GM19328 (cell line): ENCODE results near the gene C1QC.

ENCODE experiments used
- ATAC-seq: cut with Tn5 transposase; IDR thresholded peaks from one replicate; pipeline ENCODE4 v1.9.1; 2021; ENCODE audit warnings: mild to moderate bottlenecking, moderate library complexity; ENCODE audit not compliant: unreplicated experiment

The C1QC gene

DNA sequence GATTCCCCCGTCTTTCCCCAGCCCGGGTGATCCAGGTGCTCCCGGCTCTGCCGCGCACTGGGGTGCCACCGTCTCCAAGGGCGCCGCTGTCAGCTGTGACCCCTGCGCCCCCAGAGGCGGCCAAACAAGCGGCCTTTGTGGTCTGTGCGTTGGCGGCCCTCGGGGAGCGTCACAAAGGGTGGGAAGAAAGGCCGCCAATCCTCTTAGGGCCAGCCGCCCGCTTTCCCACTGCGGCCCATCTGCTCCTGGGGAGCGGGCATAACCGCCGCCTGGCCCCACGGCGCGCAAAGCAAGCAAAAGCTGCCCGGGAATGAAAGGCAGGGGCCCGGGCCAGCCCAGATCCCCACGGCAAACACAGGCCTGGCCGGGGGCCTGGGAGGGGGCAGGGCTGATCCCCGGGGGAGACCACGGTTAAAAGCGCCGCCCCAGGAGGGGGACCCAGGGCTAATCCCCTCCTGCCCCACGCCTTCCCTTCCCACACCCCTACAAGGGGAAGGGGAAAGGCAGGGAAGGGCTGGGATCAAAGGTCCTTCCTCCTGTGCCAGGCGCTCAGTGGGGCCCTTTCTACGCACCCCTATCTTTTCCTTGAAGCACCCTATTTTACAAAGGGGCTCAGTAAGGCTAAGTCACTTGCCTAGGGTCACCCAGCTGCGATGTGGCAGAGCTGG, 33.6 kb downstream of the C1QC start:
- no peak for ATAC-seq

DNA sequence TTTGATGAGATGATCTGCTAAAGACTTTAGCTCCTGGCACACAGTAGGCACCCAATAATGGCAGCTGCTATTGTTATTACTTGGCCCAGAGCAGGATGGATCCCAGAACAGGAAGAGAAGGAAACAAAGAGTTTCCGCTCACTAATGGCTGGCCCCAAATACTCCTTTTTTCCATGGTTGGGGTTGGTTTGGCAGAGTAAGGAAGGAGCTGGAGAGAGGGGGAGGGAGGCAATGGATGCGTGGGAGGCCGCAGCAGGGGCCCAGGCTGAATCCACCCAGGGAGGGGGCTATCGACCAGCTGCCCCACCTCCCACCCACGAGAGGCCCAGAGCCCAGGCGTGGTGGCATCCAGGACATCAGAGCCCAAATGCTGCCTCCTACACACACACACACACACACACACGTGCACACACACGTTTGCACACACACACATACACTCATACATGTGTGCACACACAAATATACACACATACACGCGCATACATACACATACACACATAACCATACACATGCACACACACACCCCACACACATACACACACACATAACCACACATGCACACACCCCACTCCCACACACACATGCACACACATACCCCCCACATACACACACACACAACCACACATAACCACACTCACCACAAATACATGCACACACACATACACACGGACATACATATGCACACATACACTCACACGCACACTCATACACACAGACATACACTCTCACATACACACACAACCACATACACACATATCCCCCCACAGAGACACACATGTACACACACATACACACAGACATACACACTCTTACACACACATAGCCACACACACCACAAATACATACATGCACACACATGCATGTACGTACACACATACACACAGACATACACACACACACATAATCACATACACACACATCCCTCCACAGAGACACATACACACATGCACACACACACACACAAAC, 34.8 kb downstream of the C1QC start:
- no peak for ATAC-seq

DNA sequence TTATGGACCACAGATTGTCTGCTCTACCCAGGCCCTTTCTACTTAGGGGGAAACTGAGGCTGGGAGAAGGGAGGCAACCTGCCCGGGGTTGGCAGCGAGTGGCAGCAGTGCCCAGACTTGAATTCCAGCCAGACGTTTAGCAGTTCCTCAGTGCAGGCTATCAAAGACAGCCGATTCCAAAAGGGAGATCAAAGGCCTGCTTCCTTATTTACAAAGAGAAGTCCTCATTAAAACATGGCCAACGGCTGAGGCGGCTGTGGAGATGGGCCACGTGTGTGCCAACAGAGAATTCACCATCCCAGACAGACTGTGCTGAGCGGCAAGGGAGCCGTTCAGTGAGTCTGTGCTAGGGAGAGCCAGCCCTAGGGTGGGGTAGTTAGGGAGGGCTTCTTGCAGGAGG, 37.3 kb downstream of the C1QC start:
- ATAC-seq = no peak

- ATAC-seq = no peak
Measured at GRCh38 chr1:22681556-22682276, 38.3 kb downstream of the C1QC start.

- no peak for ATAC-seq
Measured at GRCh38 chr1:22683547-22683946, 40.1 kb downstream of the C1QC start.

DNA sequence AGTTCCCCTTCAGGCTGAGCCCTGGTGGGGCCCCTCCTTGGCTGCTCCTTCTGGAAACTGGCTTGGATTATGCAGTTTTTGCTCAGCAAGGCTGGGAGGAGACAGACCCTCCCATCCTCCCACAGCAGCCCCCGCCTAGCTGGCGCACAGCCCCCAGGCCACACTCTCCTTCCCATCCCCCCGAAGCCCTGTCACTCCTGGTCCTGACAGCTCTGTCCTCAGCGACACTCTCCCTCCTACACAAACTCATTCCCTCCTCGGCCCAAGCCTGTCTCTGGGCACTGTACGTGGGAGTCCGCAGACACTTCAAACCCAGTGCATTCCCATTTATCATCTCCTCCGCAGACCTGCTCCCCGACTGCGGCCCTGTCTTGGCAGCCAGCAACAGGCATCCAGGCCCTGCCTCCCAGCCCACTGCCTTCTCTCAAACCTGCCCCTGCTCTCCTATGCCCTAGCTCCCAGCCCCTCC, 42.2 kb downstream of the C1QC start:
- no peak for ATAC-seq

DNA sequence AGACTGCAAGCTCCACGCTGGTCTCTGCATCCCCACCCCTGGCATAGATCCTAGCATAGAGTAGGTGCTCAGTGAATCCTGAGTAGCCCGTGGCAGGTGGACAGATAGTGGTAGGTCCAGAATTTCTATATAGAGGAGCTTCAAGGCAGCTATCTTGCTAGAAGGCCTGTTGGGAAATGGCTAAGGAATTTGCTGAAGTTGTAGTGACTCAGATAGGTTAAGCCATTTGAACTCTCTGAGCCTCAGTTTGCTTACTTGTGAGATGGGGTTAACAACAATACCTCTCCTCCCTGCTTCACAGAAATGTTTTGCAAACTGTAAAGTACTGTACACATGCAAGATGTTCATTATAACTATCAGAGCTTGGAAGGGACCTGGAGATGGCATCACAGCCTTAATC, 43.8 kb downstream of the C1QC start:
- ATAC-seq = no peak

- no peak for ATAC-seq
Measured at GRCh38 chr1:22688466-22688865, 45.0 kb downstream of the C1QC start.

- no peak for ATAC-seq
Measured at GRCh38 chr1:22689505-22689904, 46.1 kb downstream of the C1QC start.

DNA sequence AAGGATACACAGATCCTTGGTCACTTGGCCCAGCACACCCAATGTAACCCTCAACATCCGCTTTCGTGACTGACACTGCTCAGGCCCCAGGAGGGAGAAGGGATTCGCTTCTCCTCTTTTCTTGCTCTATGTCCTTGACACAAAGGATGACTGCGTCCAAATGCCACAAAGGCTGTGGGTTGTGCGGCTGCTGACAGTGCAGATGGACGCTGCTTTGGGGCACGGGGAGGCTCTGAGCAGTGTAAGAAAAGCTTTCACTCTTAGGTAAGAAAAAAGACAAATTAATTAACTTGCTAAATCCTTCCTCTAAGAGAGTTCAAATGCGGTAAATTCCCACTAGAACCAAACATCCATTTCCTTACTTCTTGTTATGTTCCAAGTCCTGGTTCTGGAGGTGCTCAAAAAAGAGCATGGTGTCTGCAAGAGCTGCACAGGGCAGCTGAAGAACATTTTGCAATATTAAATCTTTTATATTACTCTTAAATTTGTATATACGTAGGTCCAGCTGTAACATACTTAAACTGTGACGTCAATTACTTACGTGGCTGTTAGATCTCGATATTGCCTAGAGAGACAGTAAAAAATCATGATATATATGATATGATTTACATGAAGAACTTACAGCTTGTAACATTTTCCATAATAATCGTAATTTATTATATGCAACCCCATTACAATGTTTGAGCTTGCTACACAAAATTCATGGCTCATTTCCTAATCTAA, 47.8 kb downstream of the C1QC start:
- no peak for ATAC-seq

GRCh38 chr1:22694172-22694571, 50.7 kb downstream of the C1QC start:
- no peak for ATAC-seq

GRCh38 chr1:22696610-22697009, 53.2 kb downstream of the C1QC start:
- ATAC-seq = no peak
